Upper lobe of left lung (tissue), 6 donors: ENCODE measurements around the gene DMRT3. TPM values are rescaled to one million over a fixed set of nuclear protein-coding genes. Genes with fewer than 3 reads are reported as not detected.

Source experiments
- ATAC-seq, 2 donors: fragments of 200-7000 bp; cut with Tn5 transposase; one replicate each; pipeline ENCODE4 v1.9.1; 2022; ENCODE audit warnings: mild to moderate bottlenecking in 2 of 2, moderate library complexity in 2 of 2; ENCODE audit not compliant: low FRiP score in 2 of 2
- DNase-seq, 2 donors: peaks; one replicate each; pipeline ENCODE4 v3.0.0-alpha.2; 2019 to 2020
- H3K27ac ChIP-seq, 4 donors: fragments of 200-600 bp; sonication (generic); one replicate each; pipeline ENCODE4 v1.5.1; 2016 to 2019
- H3K27me3 ChIP-seq, 4 donors: fragments of 200-600 bp; sonication (generic); one replicate each; pipeline ENCODE4 v1.5.1; 2017 to 2019
- H3K36me3 ChIP-seq, 4 donors: fragments of 200-600 bp; sonication (generic); one replicate each; pipeline ENCODE4 v1.5.1; 2016 to 2019
- H3K4me1 ChIP-seq, 4 donors: fragments of 200-600 bp; sonication (generic); one replicate each; pipeline ENCODE4 v1.5.1; 2018 to 2019
- H3K4me3 ChIP-seq, 4 donors: fragments of 200-600 bp; sonication (generic); one replicate each; pipeline ENCODE4 v1.5.1; 2017 to 2019; ENCODE audit warnings: mild to moderate bottlenecking in 2 of 4, moderate library complexity in 1 of 4
- H3K9me3 ChIP-seq, 4 donors: fragments of 200-600 bp; sonication (generic); one replicate each; pipeline ENCODE4 v1.5.1; 2018 to 2019
- CTCF ChIP-seq, 6 experiments: fragments of 450-650 bp in 4 of 6; fragments of 200-600 bp in 2 of 6; sonication (generic) in 2 of 6; IDR thresholded peaks; one replicate each; pipeline ENCODE4 v1.5.1; 2016 to 2019; ENCODE audit warnings: antibody characterized with exemption in 6 of 6
- EP300 ChIP-seq, 4 donors: sonication (generic); formaldehyde crosslinking; IDR thresholded peaks; one replicate each; pipeline ENCODE4 v1.5.1; 2017; ENCODE audit warnings: antibody characterized with exemption in 4 of 4, control low read depth in 2 of 4
- POLR2A ChIP-seq, 4 donors: fragments of 450-650 bp; IDR thresholded peaks; one replicate each; pipeline ENCODE4 v1.5.1; 2016 to 2017; ENCODE audit warnings: antibody characterized with exemption in 4 of 4, mild to moderate bottlenecking in 2 of 4
- POLR2AphosphoS5 ChIP-seq, 2 donors: sonication (generic); formaldehyde crosslinking; IDR thresholded peaks; one replicate each; pipeline ENCODE4 v1.5.1; 2017; ENCODE audit warnings: antibody characterized with exemption in 2 of 2
- WGBS, 2 donors: methylation state at CpG; one replicate each; pipeline ENCODE4 v1.1.5; 2017 to 2018; 5-methylcytosine and 5-hydroxymethylcytosine counted together
- total RNA-seq, 6 donors: library from RNA; depleted of rRNA in 4 of 6; stranded (reverse); fragments of >200 nt in 4 of 6; gene quantifications; one replicate each; pipeline versions ENCODE4 v1.1.0 to v1.2.1, GENCODE V29; 2016 to 2021
- donor health status: DM: no; HTN: no; CAD: no; lungs with moderate emphysema.
- donor health status: DM: no; HTN: yes; CAD: no; lungs with severe emphysema.

DMRT3 gene
- total RNA-seq, 6 donors from 2014 or later = 0.49 TPM; not detected in 5

GRCh38 chr9:976943-977837, 735 bp downstream of the DMRT3 start:
- Histone ChIP-seq H3K27ac (no peak overlapping the region), H3K4me1 (peaks cover 20 to 31% (median 23%) of the 10 kb centered on the region in 4 donors), H3K9me3 (no peaks in the 10 kb centered on the region), H3K4me3 (peak overlapping the region in 3 of 4 donors; percentile 4 to 21 (median 9)), H3K36me3 (no peaks in the 10 kb centered on the region), H3K27me3 (peaks cover 0 to 94% (median 46%) of the 10 kb centered on the region in 4 donors)
- TF ChIP-seq CTCF (IDR thresholded peaks at IDR 0.05) = no peak
- TF ChIP-seq POLR2A (IDR thresholded peaks at IDR 0.05) = no peak
- no peak for TF ChIP-seq POLR2AphosphoS5 (IDR thresholded peaks at IDR 0.05)
- no peak for TF ChIP-seq EP300 (IDR thresholded peaks at IDR 0.05)
- ATAC-seq (peak in 1 of 2 donors; percentile 9), DNase-seq (peak in 1 of 2 donors; percentile 85)
- 0 to 4% methylated on average over 22 of the region's 92 CpGs for WGBS, 2 donors

GRCh38 chr9:977838-978830, 1.7 kb downstream of the DMRT3 start:
- Histone ChIP-seq H3K36me3 (no peaks in the 10 kb centered on the region), H3K4me3 (no peak overlapping the region), H3K4me1 (peaks cover 11 to 22% (median 13%) of the 10 kb centered on the region in 4 donors), H3K27me3 (peaks cover 0 to 89% (median 41%) of the 10 kb centered on the region in 4 donors), H3K9me3 (no peaks in the 10 kb centered on the region), H3K27ac (no peak overlapping the region)
- 24% methylated on average over 18 to 19 of the region's 19 CpGs for WGBS, 2 donors
- TF ChIP-seq EP300 (IDR thresholded peaks at IDR 0.05) (no peak), POLR2A (IDR thresholded peaks at IDR 0.05) (no peak), CTCF (IDR thresholded peaks at IDR 0.05) (no peak), POLR2AphosphoS5 (IDR thresholded peaks at IDR 0.05) (no peak)
- no peak for ATAC-seq
- DNase-seq = peak in 1 of 2 donors; percentile 45

GRCh38 chr9:979983-980382, 3.5 kb downstream of the DMRT3 start:
- H3K4me3 ChIP-seq = no peak overlapping the region
- TF ChIP-seq POLR2AphosphoS5 (IDR thresholded peaks at IDR 0.05) (no peak), POLR2A (IDR thresholded peaks at IDR 0.05) (no peak), EP300 (IDR thresholded peaks at IDR 0.05) (no peak), CTCF (IDR thresholded peaks at IDR 0.05) (no peak)
- WGBS, 2 donors = 6 to 18% methylated on average over 2 of the region's 2 CpGs
- ATAC-seq = no peak
- no peak for DNase-seq
- H3K36me3 ChIP-seq = no peaks in the 10 kb centered on the region
- no peak overlapping the region for H3K27ac ChIP-seq
- peaks cover 9 to 18% (median 11%) of the 10 kb centered on the region in 4 donors for H3K4me1 ChIP-seq
- H3K27me3 ChIP-seq = peaks cover 0 to 74% (median 31%) of the 10 kb centered on the region in 4 donors
- no peaks in the 10 kb centered on the region for H3K9me3 ChIP-seq

GRCh38 chr9:980640-981039, 4.2 kb downstream of the DMRT3 start:
- no peak for TF ChIP-seq CTCF (IDR thresholded peaks at IDR 0.05)
- TF ChIP-seq POLR2AphosphoS5 (IDR thresholded peaks at IDR 0.05) = no peak
- TF ChIP-seq POLR2A (IDR thresholded peaks at IDR 0.05) = no peak
- TF ChIP-seq EP300 (IDR thresholded peaks at IDR 0.05) = no peak
- no peaks in the 10 kb centered on the region for H3K9me3 ChIP-seq
- 4 to 5% methylated on average over 4 of the region's 4 CpGs for WGBS, 2 donors
- H3K4me1 ChIP-seq = peaks cover 8 to 18% (median 11%) of the 10 kb centered on the region in 4 donors
- H3K27ac ChIP-seq = no peak overlapping the region
- DNase-seq (no peak), ATAC-seq (no peak)
- no peak overlapping the region for H3K4me3 ChIP-seq
- peaks cover 0 to 67% (median 28%) of the 10 kb centered on the region in 4 donors for H3K27me3 ChIP-seq
- H3K36me3 ChIP-seq = no peaks in the 10 kb centered on the region
